NCI-H1092 treated with DMSO at 0.1 percent for 48 hours (cell line): ENCODE data around the gene ADGRE1.

Source experiments
- DNase-seq: peaks from one replicate; lab custom pipeline; 2025; lab: John Stamatoyannopoulos, UW

ADGRE1 gene

GRCh38 chr19:6875218-6875617, 12.2 kb upstream of the ADGRE1 start:
- DNase-seq, result no peak

GRCh38 chr19:6876748-6877147, 10.6 kb upstream of the ADGRE1 start:
- DNase-seq, result no peak

- no peak for DNase-seq
Measured at GRCh38 chr19:6877766-6878165, 9.6 kb upstream of the ADGRE1 start.

GRCh38 chr19:6886277-6886897, 992 bp upstream of the ADGRE1 start:
- DNase-seq, result no peak

GRCh38 chr19:6888967-6889366, 1.6 kb downstream of the ADGRE1 start:
- DNase-seq, result no peak

GRCh38 chr19:6890401-6890913, 3.1 kb downstream of the ADGRE1 start:
- no peak for DNase-seq

GRCh38 chr19:6890938-6891337, 3.6 kb downstream of the ADGRE1 start:
- DNase-seq, result no peak

- no peak for DNase-seq
Measured at GRCh38 chr19:6891761-6892385, 4.5 kb downstream of the ADGRE1 start.

- no peak for DNase-seq
Measured at GRCh38 chr19:6894313-6894712, 6.9 kb downstream of the ADGRE1 start.

GRCh38 chr19:6903446-6903845, 16.1 kb downstream of the ADGRE1 start:
- DNase-seq, result no peak

GRCh38 chr19:6906559-6907060, 19.2 kb downstream of the ADGRE1 start:
- DNase-seq, result no peak

GRCh38 chr19:6911523-6911922, 24.1 kb downstream of the ADGRE1 start:
- no peak for DNase-seq

GRCh38 chr19:6914321-6914720, 26.9 kb downstream of the ADGRE1 start:
- DNase-seq, result no peak

- DNase-seq, result no peak
Measured at GRCh38 chr19:6916952-6917351, 29.6 kb downstream of the ADGRE1 start.

GRCh38 chr19:6925386-6925785, 38.0 kb downstream of the ADGRE1 start:
- DNase-seq, result no peak

- DNase-seq, result no peak
Measured at GRCh38 chr19:6925801-6926751, 38.7 kb downstream of the ADGRE1 start.

GRCh38 chr19:6930190-6930589, 42.8 kb downstream of the ADGRE1 start:
- no peak for DNase-seq

- no peak for DNase-seq
Measured at GRCh38 chr19:6935069-6935468, 47.7 kb downstream of the ADGRE1 start.

- DNase-seq, result no peak
Measured at GRCh38 chr19:6935618-6936017, 48.2 kb downstream of the ADGRE1 start.

GRCh38 chr19:6945733-6946132, 58.4 kb downstream of the ADGRE1 start:
- no peak for DNase-seq

- no peak for DNase-seq
Measured at GRCh38 chr19:6947745-6948144, 60.4 kb downstream of the ADGRE1 start.

GRCh38 chr19:6948884-6949283, 61.5 kb downstream of the ADGRE1 start:
- DNase-seq, result no peak

GRCh38 chr19:6952956-6953355, 65.6 kb downstream of the ADGRE1 start:
- DNase-seq, result no peak
